Esophagus squamous epithelium (tissue), 5 donors: ENCODE results near the gene PLA2G12A. TPM values are rescaled to one million over a fixed set of nuclear protein-coding genes. Genes with fewer than 3 reads are reported as not detected.

Source experiments
- DNase-seq: peaks from one replicate; lab custom pipeline; 2025; lab: John Stamatoyannopoulos, UW
- H3K27ac ChIP-seq, 4 donors: fragments of 200-600 bp; sonication (generic); one replicate each; pipeline ENCODE4 v1.5.1; 2016 to 2019; ENCODE audit warnings: mild to moderate bottlenecking in 1 of 4
- H3K27me3 ChIP-seq, 4 donors: fragments of 200-600 bp; sonication (generic); 1 replicate in 3 of 4; 2 replicates in 1 of 4; pipeline versions ENCODE4 v1.5.1 to v1.6.0; 2017 to 2021; ENCODE audit warnings: antibody characterized with exemption in 1 of 4
- H3K36me3 ChIP-seq, 3 donors: fragments of 200-600 bp; sonication (generic); one replicate each; pipeline ENCODE4 v1.5.1; 2016 to 2019
- H3K4me1 ChIP-seq, 3 donors: fragments of 200-600 bp; sonication (generic); one replicate each; pipeline ENCODE4 v1.5.1; 2017 to 2019
- H3K4me3 ChIP-seq, 4 donors: fragments of 200-600 bp; sonication (generic); 1 replicate in 3 of 4; 2 replicates in 1 of 4; pipeline ENCODE4 v1.5.1; 2016 to 2019; ENCODE audit warnings: mild to moderate bottlenecking in 2 of 4, moderate library complexity in 1 of 4
- H3K9me3 ChIP-seq, 3 donors: fragments of 200-600 bp; sonication (generic); one replicate each; pipeline ENCODE4 v1.5.1; 2016 to 2019
- CTCF ChIP-seq, 6 experiments: fragments of 450-650 bp in 4 of 6; fragments of 200-600 bp in 2 of 6; sonication (generic) in 2 of 6; IDR thresholded peaks; one replicate each; pipeline ENCODE4 v1.5.1; 2016 to 2019; ENCODE audit warnings: antibody characterized with exemption in 6 of 6, mild to moderate bottlenecking in 4 of 6, moderate library complexity in 4 of 6
- POLR2A ChIP-seq, 4 donors: fragments of 450-650 bp; IDR thresholded peaks; one replicate each; pipeline ENCODE4 v1.6.1; 2017; ENCODE audit warnings: antibody characterized with exemption in 4 of 4, mild to moderate bottlenecking in 4 of 4, moderate library complexity in 3 of 4
- WGBS, 2 donors: methylation state at CpG; one replicate each; pipeline ENCODE4 v1.1.5; 2018; 5-methylcytosine and 5-hydroxymethylcytosine counted together
- intact Hi-C: fragments of 100-400 bp; cut with DNase I; formaldehyde crosslinking; loops from one replicate; pipeline ENCODE4 v1.15.0; 2022
- small RNA-seq, 4 donors: library from RNA; depleted of rRNA; stranded (forward); fragments of <200 nt; gene quantifications; one replicate each; pipeline ENCODE3, GENCODE V24; 2016
- total RNA-seq, 4 donors: library from RNA; depleted of rRNA; stranded (reverse); fragments of >200 nt; gene quantifications; one replicate each; pipeline ENCODE4 v1.1.0, GENCODE V29; 2016
- donor health status: DM: yes; HTN: yes; CAD: no.

The PLA2G12A gene
- total RNA-seq, 4 donors from 2014 or later = 10.8 to 66.6 (median 25.2) TPM

- intact Hi-C loops = no loop called here
- DNase-seq = no peak
- H3K27me3 ChIP-seq = no peaks in the 10 kb centered on the region
- no peaks in the 10 kb centered on the region for H3K4me1 ChIP-seq
- TF ChIP-seq CTCF (IDR thresholded peaks at IDR 0.05) (no peak), POLR2A (IDR thresholded peaks at IDR 0.05) (no peak)
- no peak overlapping the region for H3K4me3 ChIP-seq
- no peak overlapping the region for H3K27ac ChIP-seq
- H3K36me3 ChIP-seq = no peaks in the 10 kb centered on the region
- H3K9me3 ChIP-seq = no peaks in the 10 kb centered on the region
These were observed 58.5 kb downstream of the PLA2G12A start for GRCh38 chr4:109671350-109671749.

- no peak overlapping the region for H3K27ac ChIP-seq
- no peaks in the 10 kb centered on the region for H3K27me3 ChIP-seq
- no peaks in the 10 kb centered on the region for H3K4me1 ChIP-seq
- H3K4me3 ChIP-seq = no peak overlapping the region
- H3K9me3 ChIP-seq = no peaks in the 10 kb centered on the region
- 59 to 86% methylated on average over 5 of the region's 5 CpGs for WGBS, 2 donors
- intact Hi-C loops = no loop called here
- H3K36me3 ChIP-seq = peaks cover 0 to 10% (median 0%) of the 10 kb centered on the region in 3 donors
- TF ChIP-seq POLR2A (IDR thresholded peaks at IDR 0.05) (no peak), CTCF (IDR thresholded peaks at IDR 0.05) (no peak)
- no peak for DNase-seq
These were observed 63.9 kb downstream of the PLA2G12A start for GRCh38 chr4:109665783-109666485.

GRCh38 chr4:109662771-109663170 lies 67.1 kb downstream of the PLA2G12A start:
- intact Hi-C loops = no loop called here
- Histone ChIP-seq H3K27ac (no peak overlapping the region), H3K4me3 (no peak overlapping the region), H3K36me3 (peaks cover 0 to 16% (median 0%) of the 10 kb centered on the region in 3 donors), H3K9me3 (no peaks in the 10 kb centered on the region), H3K4me1 (no peaks in the 10 kb centered on the region), H3K27me3 (no peaks in the 10 kb centered on the region)
- TF ChIP-seq POLR2A (IDR thresholded peaks at IDR 0.05) = no peak
- TF ChIP-seq CTCF (IDR thresholded peaks at IDR 0.05) = no peak
- 32 to 49% methylated on average over 3 of the region's 3 CpGs for WGBS, 2 donors
- no peak for DNase-seq

- H3K9me3 ChIP-seq = no peaks in the 10 kb centered on the region
- H3K27me3 ChIP-seq = no peaks in the 10 kb centered on the region
- DNase-seq = no peak
- TF ChIP-seq POLR2A (IDR thresholded peaks at IDR 0.05) = no peak
- no peak for TF ChIP-seq CTCF (IDR thresholded peaks at IDR 0.05)
- H3K27ac ChIP-seq = no peak overlapping the region
- H3K36me3 ChIP-seq = peaks cover 0 to 16% (median 0%) of the 10 kb centered on the region in 3 donors
- H3K4me3 ChIP-seq = no peak overlapping the region
- intact Hi-C loops = no loop called here
- WGBS, 2 donors = 42 to 46% methylated on average over 2 of the region's 2 CpGs
- no peaks in the 10 kb centered on the region for H3K4me1 ChIP-seq
These were observed 67.8 kb downstream of the PLA2G12A start for GRCh38 chr4:109662116-109662515.

Small RNA genes within 50 kb of the gene (small RNA-seq; reads per million reads assigned to genes)
- 0 to 0.15 (median 0.07) reads per million in 4 donors for gene HIGD1AP14

Other genes starting within 250 kb of the PLA2G12A start
- 10 to 100 TPM; 18.7 to 34.5 (median 22.2) TPM for gene MCUB, start 169.8 kb downstream of the PLA2G12A start, total RNA-seq
- gene CASP6, start 26.6 kb downstream of the PLA2G12A start, total RNA-seq = 10 to 100 TPM in 3 of 4 donors, 1 to 10 TPM in 1; 7.0 to 21.9 (median 15.4) TPM
- gene CFI, start 71.9 kb upstream of the PLA2G12A start, total RNA-seq = 10 to 100 TPM in 2 of 4 donors, 1 to 10 TPM in 2; 6.1 to 45.1 (median 11.0) TPM
- gene GAR1, start 85.7 kb upstream of the PLA2G12A start, total RNA-seq = 10 to 100 TPM in 3 of 4 donors, 1 to 10 TPM in 1; 5.9 to 14.2 (median 11.3) TPM
- gene RRH, start 97.9 kb upstream of the PLA2G12A start, total RNA-seq = under 1 TPM in 2 of 4 donors, not detected in 2; 0.18 to 0.19 TPM
- gene LRIT3, start 118.0 kb upstream of the PLA2G12A start, total RNA-seq = under 1 TPM in 2 of 4 donors, not detected in 2; 0.15 to 0.38 TPM
- gene EGF, start 182.8 kb upstream of the PLA2G12A start, total RNA-seq = under 1 TPM; 0.19 to 0.70 (median 0.47) TPM